Stimulated activated CD4-positive, alpha-beta T cell treated with anti-CD3 and anti-CD28 coated beads, TNF-alpha, amount 100 ng/mL, for 4 hours (primary cell): Measurements from ENCODE around the gene PTPN2.
"Not testable (repeated sequence)": the region's sequence is repeated elsewhere in the genome, so short reads cannot be mapped to it uniquely, and the experiment has no call there.

Experiments
- DNase-seq, 3 experiments: peaks; one replicate each; pipeline ENCODE4 v3.0.0-alpha.2; 2020; ENCODE audit warnings: low read depth in 3 of 3

PTPN2 gene

DNA sequence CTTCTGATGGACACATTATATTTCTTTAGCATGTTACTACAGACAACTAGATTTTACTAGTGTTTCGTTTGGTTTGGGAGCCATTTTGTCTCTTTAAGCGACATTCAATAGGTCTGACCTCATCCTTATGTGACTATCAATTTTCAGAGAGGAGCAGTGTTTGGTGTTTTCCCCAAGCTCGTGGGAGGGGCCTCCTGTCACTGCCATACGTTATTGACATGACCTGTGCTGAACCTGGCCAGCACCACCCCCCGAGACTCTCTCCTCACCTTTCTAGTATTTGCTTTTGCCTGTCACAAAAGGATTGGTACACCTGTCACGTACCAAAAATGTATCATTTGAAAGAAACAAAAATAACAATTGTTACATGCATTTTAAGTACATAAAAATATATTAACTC, 111.9 kb downstream of the PTPN2 start:
- DNase-seq: no peak

GRCh38 chr18:12770469-12771219, 113.4 kb downstream of the PTPN2 start:
- DNase-seq: no peak

- DNase-seq: no peak
Measured at GRCh38 chr18:12769644-12770440, 114.2 kb downstream of the PTPN2 start.

- DNase-seq: no peak
Measured at GRCh38 chr18:12769136-12769535, 114.9 kb downstream of the PTPN2 start.

DNA sequence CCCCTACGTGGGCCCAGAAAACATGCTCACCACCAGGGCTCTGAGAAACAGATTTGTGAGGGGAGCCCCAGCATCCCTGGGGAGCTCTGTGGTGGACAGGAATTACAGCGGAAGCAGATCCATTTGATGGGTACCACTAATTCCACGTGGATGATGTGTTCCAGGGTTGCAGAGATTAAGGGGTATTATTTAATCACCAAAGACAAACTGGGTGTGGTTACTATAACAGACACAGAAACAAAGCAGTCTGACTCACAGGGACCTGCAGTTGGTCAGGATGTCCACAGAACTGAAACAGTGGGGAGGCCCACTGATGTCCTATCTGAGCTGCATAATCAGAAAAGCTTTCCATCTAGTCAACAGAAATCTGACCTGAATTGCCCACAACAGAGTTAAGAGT, 115.4 kb downstream of the PTPN2 start:
- DNase-seq: no peak

DNA sequence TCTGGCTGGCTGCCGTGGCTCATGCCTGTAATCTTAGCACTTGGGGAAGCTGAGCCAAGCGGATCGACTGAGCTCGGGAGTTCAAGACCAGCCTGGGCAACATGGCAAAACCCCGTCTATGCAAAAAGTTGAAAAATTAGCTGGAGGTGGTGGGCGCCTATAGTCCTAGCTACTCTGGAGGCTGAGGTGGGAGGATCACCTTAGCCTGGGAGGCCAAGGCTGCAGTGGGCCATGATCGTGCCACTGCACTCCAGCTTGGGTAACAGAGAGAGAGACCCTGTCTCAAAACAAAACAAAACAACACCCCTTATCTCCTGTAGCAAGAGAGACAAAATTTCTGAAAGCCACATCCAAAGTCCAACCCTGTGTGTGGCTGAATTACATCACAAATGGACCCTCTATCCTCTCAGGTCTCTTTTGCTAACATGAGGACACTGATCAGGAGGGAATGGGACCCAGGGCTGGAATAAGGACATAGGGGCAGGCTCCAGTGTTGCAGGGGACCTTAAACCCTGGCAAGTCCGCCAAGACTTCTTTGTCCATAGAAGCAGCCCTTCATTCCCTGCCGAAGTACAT, 116.4 kb downstream of the PTPN2 start:
- DNase-seq: no peak

DNA sequence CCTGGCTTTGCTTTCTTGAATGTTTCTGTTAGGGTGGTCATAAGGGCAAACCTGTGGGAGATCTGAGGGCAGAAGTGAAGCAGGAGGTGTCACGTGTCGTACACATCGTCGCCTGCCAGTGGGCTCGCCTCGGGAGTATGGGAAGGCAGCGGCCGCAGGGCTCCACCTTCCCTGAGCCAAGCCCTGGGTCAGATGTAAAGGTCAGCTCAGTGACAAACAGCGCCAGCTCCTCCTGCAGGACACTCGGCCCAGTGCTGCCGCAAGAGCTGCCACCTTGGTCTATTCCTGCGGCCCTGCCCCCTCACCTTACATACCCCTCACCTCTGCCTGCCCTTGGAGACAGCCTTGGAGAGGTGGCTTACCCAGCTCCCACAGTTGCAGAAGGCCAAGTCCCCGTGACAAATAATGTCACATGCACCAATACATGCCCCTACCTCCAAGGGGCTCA, 117.0 kb downstream of the PTPN2 start:
- DNase-seq: no peak

DNA sequence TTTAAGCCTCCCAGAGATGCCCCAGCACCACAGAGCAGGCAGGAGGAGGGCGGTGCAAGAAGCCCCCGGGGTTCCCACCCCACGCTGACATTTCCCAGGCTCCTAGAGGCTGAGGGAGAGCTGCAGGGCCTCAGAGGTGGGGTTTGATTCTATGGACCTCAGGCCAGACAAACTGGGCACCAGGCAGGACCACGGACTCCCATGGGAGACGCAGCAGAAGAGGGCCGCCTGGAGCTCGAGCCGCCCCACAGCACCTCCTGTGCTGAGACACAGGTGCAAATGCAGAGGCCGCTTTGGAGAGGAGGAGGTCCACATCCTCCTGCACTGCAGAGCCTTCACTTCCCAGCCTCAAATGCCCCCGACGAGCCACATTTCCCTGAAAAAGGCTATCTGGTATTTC, 118.5 kb downstream of the PTPN2 start:
- DNase-seq: no peak

DNA sequence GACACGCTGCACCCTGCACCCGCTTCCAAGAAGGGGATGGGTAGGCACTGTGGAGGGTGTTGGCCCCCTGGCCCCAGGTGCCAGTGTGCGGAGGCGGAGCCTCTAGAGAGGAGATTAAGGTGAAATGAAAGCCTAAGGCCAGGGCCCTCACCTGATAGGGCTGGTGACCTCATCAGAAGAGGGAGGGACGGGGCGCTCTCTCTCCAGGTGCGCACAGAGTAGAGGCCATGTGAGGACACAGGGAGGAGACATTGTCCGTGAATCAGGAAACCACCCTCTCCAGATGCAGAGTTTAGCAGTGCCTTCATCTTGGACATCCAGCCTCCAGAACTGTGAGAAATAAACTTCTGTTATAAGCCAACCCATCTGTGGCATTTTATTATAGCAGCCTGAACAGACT, 118.9 kb downstream of the PTPN2 start:
- no peak for DNase-seq

GRCh38 chr18:12758566-12758965, 125.5 kb downstream of the PTPN2 start:
- not testable (repeated sequence) for DNase-seq

GRCh38 chr18:12756619-12757239, 127.3 kb downstream of the PTPN2 start:
- DNase-seq: not testable (repeated sequence)

- DNase-seq: not testable (repeated sequence)
Measured at GRCh38 chr18:12755606-12756005, 128.4 kb downstream of the PTPN2 start.

GRCh38 chr18:12754511-12754910, 129.5 kb downstream of the PTPN2 start:
- DNase-seq: no peak

- no peak for DNase-seq
Measured at GRCh38 chr18:12751891-12752290, 132.1 kb downstream of the PTPN2 start.

- DNase-seq: no peak
Measured at GRCh38 chr18:12751503-12751884, 132.5 kb downstream of the PTPN2 start.

GRCh38 chr18:12750715-12751502, 133.1 kb downstream of the PTPN2 start:
- no peak for DNase-seq

DNA sequence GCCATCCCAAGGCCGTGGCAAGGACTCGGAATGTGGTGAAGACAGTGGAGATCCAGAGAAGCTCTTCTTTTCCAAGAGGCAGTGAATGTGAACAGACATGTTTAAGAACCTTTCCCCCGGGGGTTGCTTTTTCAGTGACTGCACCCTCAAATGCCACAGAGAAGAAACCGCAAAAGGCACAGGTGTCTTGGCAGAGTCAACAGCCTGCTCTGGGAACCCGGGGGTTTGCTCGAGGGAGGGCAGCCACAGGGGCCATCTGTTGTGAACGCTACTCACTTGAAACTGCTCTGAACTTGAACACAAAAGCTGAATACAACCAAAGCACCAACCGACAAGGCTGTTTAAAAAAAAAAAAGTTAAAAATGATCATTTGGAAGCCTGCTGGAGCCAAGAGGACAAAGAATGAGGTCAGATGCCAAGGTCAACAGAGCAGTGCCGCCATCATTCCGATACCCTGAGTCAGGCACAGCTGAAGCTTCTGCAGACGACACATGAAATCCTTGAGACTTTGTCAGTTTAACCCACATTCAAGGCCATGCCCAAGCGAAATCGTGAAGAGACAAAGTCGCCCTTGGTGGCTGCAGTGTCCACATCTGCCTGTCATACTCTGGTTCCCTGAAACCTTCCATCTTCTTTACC, 133.8 kb downstream of the PTPN2 start:
- DNase-seq: no peak

DNA sequence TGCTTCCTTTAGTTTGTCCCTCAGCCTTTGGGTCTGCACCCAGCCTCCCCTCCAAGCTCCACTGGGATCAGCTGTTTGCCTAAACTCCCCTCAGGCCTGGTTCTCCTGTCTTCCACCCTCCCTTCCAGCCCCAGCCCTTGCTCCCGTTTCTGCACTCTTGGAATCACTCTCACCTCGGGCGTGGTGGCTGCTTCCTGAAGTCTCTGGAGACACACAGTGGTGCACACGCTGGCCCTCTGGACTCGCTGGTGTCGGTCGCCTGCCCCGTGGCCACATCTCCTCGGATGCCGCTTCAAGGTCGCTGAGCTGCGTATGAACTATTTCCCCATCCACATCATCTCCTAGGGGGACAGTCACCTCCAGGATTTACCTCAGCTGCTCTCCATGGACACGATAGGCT, 134.9 kb downstream of the PTPN2 start:
- no peak for DNase-seq

DNA sequence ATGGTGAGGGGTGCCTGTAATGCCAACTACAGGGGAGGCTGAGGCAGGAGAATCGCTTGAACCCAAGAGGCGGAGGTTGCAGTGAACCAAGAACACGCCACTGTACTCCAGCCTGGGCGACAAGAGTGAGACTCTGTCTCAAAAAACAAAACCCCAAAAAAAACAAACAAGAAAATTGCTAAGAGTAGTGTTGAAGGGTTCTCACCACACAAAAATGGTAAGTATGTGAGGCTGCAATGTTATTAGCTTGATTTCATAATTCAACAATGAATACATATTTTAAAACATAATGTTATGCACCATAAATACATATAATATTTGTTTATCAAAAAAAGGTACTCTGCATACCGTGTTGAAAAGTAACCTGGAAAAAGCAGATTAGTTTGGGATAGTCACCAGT, 135.4 kb downstream of the PTPN2 start:
- DNase-seq: no peak

DNA sequence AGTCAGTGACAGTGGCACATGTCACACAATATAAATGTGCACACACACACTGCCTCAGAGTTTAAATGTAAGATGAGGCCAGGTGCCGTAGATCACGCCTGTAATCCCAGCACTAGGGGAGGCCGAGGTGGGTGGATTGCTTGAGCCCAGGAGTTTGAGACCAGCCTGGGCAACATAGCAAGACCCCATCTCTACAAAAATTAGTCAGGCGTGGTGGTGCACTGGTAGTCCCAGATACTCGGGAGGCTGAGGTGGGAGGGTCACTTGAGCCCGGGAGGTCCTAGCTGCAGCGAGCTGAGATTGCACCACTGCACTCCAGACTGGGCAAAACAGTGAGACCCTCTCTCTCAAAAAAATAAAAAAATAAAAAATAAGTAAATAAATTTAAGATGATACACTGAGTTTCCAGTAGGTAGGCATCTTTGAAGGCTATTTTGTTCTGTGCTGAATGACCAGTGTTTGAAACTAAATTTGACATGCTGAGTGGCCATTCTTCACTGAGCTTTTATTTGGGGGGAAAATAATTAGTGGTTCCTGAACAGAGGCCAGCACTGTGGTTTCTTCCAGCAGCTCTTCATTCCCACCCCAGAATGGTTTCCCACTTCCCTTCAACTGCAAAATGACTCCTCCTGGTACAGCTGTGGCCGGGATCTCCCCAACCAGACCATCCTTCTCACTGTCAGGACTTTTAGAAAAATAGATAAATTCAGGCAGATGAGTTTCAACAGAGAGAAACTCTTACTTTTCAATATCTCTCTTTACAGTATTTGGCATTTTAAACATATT, 136.3 kb downstream of the PTPN2 start:
- DNase-seq: no peak
